HCT116 (cell line): ENCODE data around the gene RAN. TPM values are rescaled to one million over a fixed set of nuclear protein-coding genes. Genes with fewer than 3 reads are reported as not detected.
"Not testable (repeated sequence)": the region's sequence is repeated elsewhere in the genome, so short reads cannot be mapped to it uniquely, and the experiment has no call there.

Experiments
- ATAC-seq: fragments of 200-7000 bp; cut with Tn5 transposase; 2 replicates; pipeline ENCODE4 v1.9.1; 2020; ENCODE audit warnings: mild to moderate bottlenecking, moderate library complexity
- BruUV-seq: library from RNA; stranded (reverse); fragments of 400-500 nt; replicated peaks from 2 replicates; lab custom pipeline; 2021; lab: Mats Ljungman, UMichigan
- CTCF ChIA-PET: fragments of 300-600 bp; sonication (Branson Sonifier 250); formaldehyde crosslinking; loops from one replicate; lab custom pipeline; 2021; ENCODE audit warnings: antibody characterized with exemption; lab: Charles Lee
- POLR2A ChIA-PET: fragments of 300-600, 350-600 bp; sonication (Branson Sonifier 250); formaldehyde crosslinking; loops from one replicate; lab custom pipeline; 2021; ENCODE audit warnings: antibody characterized with exemption; lab: Charles Lee
- RAD21 ChIA-PET, 2 experiments: fragments of 300-600 bp; sonication (Branson Sonifier 250); formaldehyde crosslinking; loops; one replicate each; lab custom pipeline; 2023; ENCODE audit warnings: low total read pairs in 2 of 2; ENCODE audit not compliant: uncharacterized antibody in 2 of 2, unreplicated experiment in 2 of 2, low non-redundant PET in 1 of 2; lab: Charles Lee
- DNase-seq: peaks from one replicate; pipeline ENCODE4 v3.0.0-alpha.2; 2010; ENCODE audit warnings: low read depth, low spot score
- H2AFZ ChIP-seq: fragments of 200-600 bp; shearing (Covaris generic), sonication (generic); 2 replicates; pipeline ENCODE4 v1.6.1; 2017; ENCODE audit warnings: low read depth, mixed run types, mixed read lengths, antibody characterized with exemption, low read length; ENCODE audit not compliant: poor library complexity, severe bottlenecking
- H3K27ac ChIP-seq: 2 replicates; pipeline ENCODE4 v1.5.1; 2012; ENCODE audit warnings: low read depth, low read length
- H3K27me3 ChIP-seq: fragments of 200-600 bp; sonication (generic); 2 replicates; pipeline ENCODE4 v1.6.1; 2016; ENCODE audit warnings: mixed run types, low read length, mixed read lengths; ENCODE audit not compliant: insufficient read depth
- H3K36me3 ChIP-seq, 2 experiments: fragments of 200-500 bp in 1 of 2; fragments of 200-600 bp in 1 of 2; sonication (Bioruptor generic) in 1 of 2; sonication (generic) in 1 of 2; 2 replicates each; pipeline versions ENCODE4 v1.5.1 to v1.6.1; 2014 to 2016; ENCODE audit warnings: low read length in 2 of 2, inconsistent platforms in 1 of 2, mixed read lengths in 1 of 2, mixed run types in 1 of 2; ENCODE audit not compliant: insufficient read depth in 2 of 2, control insufficient read depth in 1 of 2
- H3K4me1 ChIP-seq, 2 experiments: fragments of 200-600 bp in 1 of 2; sonication (generic) in 1 of 2; 2 replicates each; pipeline versions ENCODE4 v1.5.1 to v1.6.1; 2012 to 2017; ENCODE audit warnings: low read length in 2 of 2, inconsistent platforms in 1 of 2, mild to moderate bottlenecking in 1 of 2, mixed read lengths in 1 of 2, mixed run types in 1 of 2, moderate library complexity in 1 of 2; ENCODE audit not compliant: insufficient read depth in 2 of 2, control insufficient read depth in 1 of 2
- H3K4me2 ChIP-seq: fragments of 200-600 bp; sonication (generic); 2 replicates; pipeline ENCODE4 v1.6.1; 2017; ENCODE audit warnings: mixed run types, low read length, mixed read lengths
- H3K4me3 ChIP-seq, 2 experiments: fragments of 200-600 bp in 1 of 2; sonication (generic) in 1 of 2; replicated peaks in 1 of 2; 2 replicates each; pipeline ENCODE4 v1.5.1; 2011 to 2016; ENCODE audit warnings: low read length in 2 of 2, control low read depth in 1 of 2, low read depth in 1 of 2, mild to moderate bottlenecking in 1 of 2, mixed read lengths in 1 of 2, mixed run types in 1 of 2
- H3K79me2 ChIP-seq: fragments of 200-600 bp; sonication (generic); 2 replicates; pipeline ENCODE4 v1.6.1; 2017; ENCODE audit warnings: mild to moderate bottlenecking, mixed run types, low read length, moderate library complexity, mixed read lengths; ENCODE audit not compliant: insufficient read depth
- H3K9ac ChIP-seq: fragments of 200-600 bp; sonication (generic); 2 replicates; pipeline ENCODE4 v1.6.1; 2016; ENCODE audit warnings: low read length, mixed read lengths
- H3K9me2 ChIP-seq: fragments of 200-600 bp; sonication (generic), shearing (Covaris generic); 2 replicates; pipeline ENCODE4 v1.6.1; 2017; ENCODE audit warnings: mixed run types, mild to moderate bottlenecking, moderate library complexity; ENCODE audit not compliant: insufficient read depth
- H3K9me3 ChIP-seq, 2 experiments: fragments of 200-500 bp in 1 of 2; fragments of 200-600 bp in 1 of 2; sonication (Bioruptor generic) in 1 of 2; sonication (generic) in 1 of 2; 2 replicates each; pipeline ENCODE4 v1.6.1; 2014 to 2017; ENCODE audit warnings: low read length in 2 of 2, mixed read lengths in 2 of 2, inconsistent platforms in 1 of 2, low read depth in 1 of 2, mild to moderate bottlenecking in 1 of 2, mixed run types in 1 of 2, moderate library complexity in 1 of 2; ENCODE audit not compliant: control insufficient read depth in 1 of 2, insufficient read depth in 1 of 2
- H4K20me1 ChIP-seq: fragments of 200-600 bp; sonication (generic), shearing (Covaris generic); 2 replicates; pipeline ENCODE4 v1.6.1; 2017; ENCODE audit warnings: mixed run types, mild to moderate bottlenecking, moderate library complexity; ENCODE audit not compliant: insufficient read depth
- CEBPB ChIP-seq: IDR thresholded peaks from 2 replicates; pipeline ENCODE4 v1.6.1; 2012; ENCODE audit warnings: low read depth
- ELF1 ChIP-seq: IDR thresholded peaks from 2 replicates; pipeline ENCODE4 v1.6.1; 2012; ENCODE audit warnings: low read depth, borderline replicate concordance
- EZH2 ChIP-seq: fragments of 200-600 bp; sonication (generic); IDR thresholded peaks from 2 replicates; pipeline ENCODE4 v1.6.1; 2017; ENCODE audit warnings: antibody characterized with exemption, mixed run types
- EZH2phosphoT487 ChIP-seq: fragments of 200-600 bp; IDR thresholded peaks from 2 replicates; pipeline ENCODE4 v1.6.1; 2018; ENCODE audit warnings: antibody characterized with exemption, borderline replicate concordance
- JUND ChIP-seq: IDR thresholded peaks from 2 replicates; pipeline ENCODE4 v1.6.1; 2012
- POLR2A ChIP-seq: IDR thresholded peaks from 2 replicates; pipeline ENCODE4 v1.7.0; 2011; ENCODE audit warnings: borderline replicate concordance; ENCODE audit not compliant: insufficient read depth, insufficient read length; ENCODE audit errors: extremely low read depth
- RAD21 ChIP-seq: IDR thresholded peaks from 2 replicates; pipeline ENCODE4 v1.6.1; 2012; ENCODE audit warnings: low read depth, mild to moderate bottlenecking
- SP1 ChIP-seq: IDR thresholded peaks from 2 replicates; pipeline ENCODE4 v1.6.1; 2012; ENCODE audit warnings: low read depth
- SRF ChIP-seq: IDR thresholded peaks from 2 replicates; pipeline ENCODE4 v1.6.1; 2012; ENCODE audit warnings: low read depth
- TCF7L2 ChIP-seq: IDR thresholded peaks from 2 replicates; pipeline ENCODE4 v1.7.0; 2011; ENCODE audit warnings: borderline replicate concordance, inconsistent platforms; ENCODE audit not compliant: insufficient read depth, insufficient read length; ENCODE audit errors: extremely low read depth
- ZFX ChIP-seq: fragments of 450-650 bp; IDR thresholded peaks from 2 replicates; pipeline ENCODE4 v1.6.1; 2017
- intact Hi-C: fragments of 100-400 bp; cut with micrococcal nuclease; formaldehyde crosslinking; loops from 2 replicates; pipeline ENCODE4 v1.10.0; 2022
- total RNA-seq: library from RNA; stranded (reverse); gene quantifications from one replicate; pipeline ENCODE4 v1.2.1, GENCODE V29; 2021; ENCODE audit not compliant: unreplicated experiment
- TF ChIP-seq, protein P1 (sequence below): IDR thresholded peaks from 2 replicates; pipeline ENCODE4 v1.6.1; 2012; ENCODE audit warnings: low read depth
- TF ChIP-seq, protein P2 (sequence below): IDR thresholded peaks from 2 replicates; pipeline ENCODE4 v1.6.1; 2011; ENCODE audit warnings: mild to moderate bottlenecking, low read length, moderate library complexity; ENCODE audit not compliant: insufficient replicate concordance; ENCODE audit errors: extremely low read depth
- TF ChIP-seq, protein P3 (sequence below), 3 experiments: fragments of 200-600 bp in 1 of 3; sonication (generic) in 1 of 3; IDR thresholded peaks in 2 of 3; conservative IDR thresholded peaks in 1 of 3; 2 replicates each; pipeline ENCODE4 v1.5.1; 2012 to 2017; ENCODE audit warnings: low read depth in 2 of 3, low read length in 2 of 3, antibody characterized with exemption in 1 of 3, borderline replicate concordance in 1 of 3, control low read depth in 1 of 3, mild to moderate bottlenecking in 1 of 3, mixed read lengths in 1 of 3, mixed run types in 1 of 3, moderate library complexity in 1 of 3; ENCODE audit not compliant: insufficient read depth in 1 of 3
- TF ChIP-seq, protein P4 (sequence below): IDR thresholded peaks from 2 replicates; pipeline ENCODE4 v1.6.1; 2012

The RAN gene
- total RNA-seq, 1 experiment from 2014 or later = 1,420 TPM

DNA sequence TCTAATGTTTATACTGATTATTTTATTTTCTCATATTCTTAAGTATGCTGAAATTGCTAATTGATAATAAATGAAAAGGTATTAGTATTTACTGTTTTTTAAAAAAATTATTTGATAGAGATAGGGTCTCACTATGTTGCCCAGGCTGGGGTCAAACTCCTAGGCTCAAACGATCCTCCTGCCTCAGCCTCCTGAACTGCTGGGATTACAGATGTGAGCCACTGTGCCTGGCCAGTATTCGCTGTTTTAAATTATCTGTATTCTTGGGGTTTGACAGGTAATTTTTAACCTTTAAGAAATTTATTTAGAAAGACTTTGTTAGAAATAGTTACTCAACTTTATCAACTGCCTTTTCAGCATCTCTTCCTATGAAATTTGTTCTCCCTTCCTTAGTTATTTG is 32.2 kb downstream of the RAN start:
- Histone ChIP-seq H3K27ac (no peak overlapping the region), H4K20me1 (no peaks in the 10 kb centered on the region), H2AFZ (no peak overlapping the region), H3K9me2 (no peaks in the 10 kb centered on the region), H3K9ac (no peak overlapping the region), H3K4me2 (no peak overlapping the region), H3K79me2 (no peaks in the 10 kb centered on the region), H3K36me3 (no peaks in the 10 kb centered on the region), H3K4me3 (no peak overlapping the region), H3K27me3 (no peaks in the 10 kb centered on the region), H3K9me3 (no peaks in the 10 kb centered on the region), H3K4me1 (no peaks in the 10 kb centered on the region)
- BruUV-seq = no TSS peak
- ChIA-PET CTCF (no interaction called here), RAD21 (no interaction called here), POLR2A (no interaction called here)
- ATAC-seq (no peak), DNase-seq (no peak)
- intact Hi-C loops = no loop called here
- TF ChIP-seq, protein P1, sequence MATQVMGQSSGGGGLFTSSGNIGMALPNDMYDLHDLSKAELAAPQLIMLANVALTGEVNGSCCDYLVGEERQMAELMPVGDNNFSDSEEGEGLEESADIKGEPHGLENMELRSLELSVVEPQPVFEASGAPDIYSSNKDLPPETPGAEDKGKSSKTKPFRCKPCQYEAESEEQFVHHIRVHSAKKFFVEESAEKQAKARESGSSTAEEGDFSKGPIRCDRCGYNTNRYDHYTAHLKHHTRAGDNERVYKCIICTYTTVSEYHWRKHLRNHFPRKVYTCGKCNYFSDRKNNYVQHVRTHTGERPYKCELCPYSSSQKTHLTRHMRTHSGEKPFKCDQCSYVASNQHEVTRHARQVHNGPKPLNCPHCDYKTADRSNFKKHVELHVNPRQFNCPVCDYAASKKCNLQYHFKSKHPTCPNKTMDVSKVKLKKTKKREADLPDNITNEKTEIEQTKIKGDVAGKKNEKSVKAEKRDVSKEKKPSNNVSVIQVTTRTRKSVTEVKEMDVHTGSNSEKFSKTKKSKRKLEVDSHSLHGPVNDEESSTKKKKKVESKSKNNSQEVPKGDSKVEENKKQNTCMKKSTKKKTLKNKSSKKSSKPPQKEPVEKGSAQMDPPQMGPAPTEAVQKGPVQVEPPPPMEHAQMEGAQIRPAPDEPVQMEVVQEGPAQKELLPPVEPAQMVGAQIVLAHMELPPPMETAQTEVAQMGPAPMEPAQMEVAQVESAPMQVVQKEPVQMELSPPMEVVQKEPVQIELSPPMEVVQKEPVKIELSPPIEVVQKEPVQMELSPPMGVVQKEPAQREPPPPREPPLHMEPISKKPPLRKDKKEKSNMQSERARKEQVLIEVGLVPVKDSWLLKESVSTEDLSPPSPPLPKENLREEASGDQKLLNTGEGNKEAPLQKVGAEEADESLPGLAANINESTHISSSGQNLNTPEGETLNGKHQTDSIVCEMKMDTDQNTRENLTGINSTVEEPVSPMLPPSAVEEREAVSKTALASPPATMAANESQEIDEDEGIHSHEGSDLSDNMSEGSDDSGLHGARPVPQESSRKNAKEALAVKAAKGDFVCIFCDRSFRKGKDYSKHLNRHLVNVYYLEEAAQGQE = no peak
- TF ChIP-seq EZH2 = no peak
- TF ChIP-seq, protein P2, sequence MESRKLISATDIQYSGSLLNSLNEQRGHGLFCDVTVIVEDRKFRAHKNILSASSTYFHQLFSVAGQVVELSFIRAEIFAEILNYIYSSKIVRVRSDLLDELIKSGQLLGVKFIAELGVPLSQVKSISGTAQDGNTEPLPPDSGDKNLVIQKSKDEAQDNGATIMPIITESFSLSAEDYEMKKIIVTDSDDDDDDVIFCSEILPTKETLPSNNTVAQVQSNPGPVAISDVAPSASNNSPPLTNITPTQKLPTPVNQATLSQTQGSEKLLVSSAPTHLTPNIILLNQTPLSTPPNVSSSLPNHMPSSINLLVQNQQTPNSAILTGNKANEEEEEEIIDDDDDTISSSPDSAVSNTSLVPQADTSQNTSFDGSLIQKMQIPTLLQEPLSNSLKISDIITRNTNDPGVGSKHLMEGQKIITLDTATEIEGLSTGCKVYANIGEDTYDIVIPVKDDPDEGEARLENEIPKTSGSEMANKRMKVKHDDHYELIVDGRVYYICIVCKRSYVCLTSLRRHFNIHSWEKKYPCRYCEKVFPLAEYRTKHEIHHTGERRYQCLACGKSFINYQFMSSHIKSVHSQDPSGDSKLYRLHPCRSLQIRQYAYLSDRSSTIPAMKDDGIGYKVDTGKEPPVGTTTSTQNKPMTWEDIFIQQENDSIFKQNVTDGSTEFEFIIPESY = no peak
- TF ChIP-seq, protein P3, sequence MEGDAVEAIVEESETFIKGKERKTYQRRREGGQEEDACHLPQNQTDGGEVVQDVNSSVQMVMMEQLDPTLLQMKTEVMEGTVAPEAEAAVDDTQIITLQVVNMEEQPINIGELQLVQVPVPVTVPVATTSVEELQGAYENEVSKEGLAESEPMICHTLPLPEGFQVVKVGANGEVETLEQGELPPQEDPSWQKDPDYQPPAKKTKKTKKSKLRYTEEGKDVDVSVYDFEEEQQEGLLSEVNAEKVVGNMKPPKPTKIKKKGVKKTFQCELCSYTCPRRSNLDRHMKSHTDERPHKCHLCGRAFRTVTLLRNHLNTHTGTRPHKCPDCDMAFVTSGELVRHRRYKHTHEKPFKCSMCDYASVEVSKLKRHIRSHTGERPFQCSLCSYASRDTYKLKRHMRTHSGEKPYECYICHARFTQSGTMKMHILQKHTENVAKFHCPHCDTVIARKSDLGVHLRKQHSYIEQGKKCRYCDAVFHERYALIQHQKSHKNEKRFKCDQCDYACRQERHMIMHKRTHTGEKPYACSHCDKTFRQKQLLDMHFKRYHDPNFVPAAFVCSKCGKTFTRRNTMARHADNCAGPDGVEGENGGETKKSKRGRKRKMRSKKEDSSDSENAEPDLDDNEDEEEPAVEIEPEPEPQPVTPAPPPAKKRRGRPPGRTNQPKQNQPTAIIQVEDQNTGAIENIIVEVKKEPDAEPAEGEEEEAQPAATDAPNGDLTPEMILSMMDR (IDR thresholded peaks at IDR 0.05 in 2 of 3, conservative IDR thresholded peaks at IDR 0.05 in 1 of 3; ENCODE audit: borderline replicate concordance in 1 of 3, insufficient read depth in 1 of 3, low read depth in 2 of 3, low read length in 2 of 3) = no peak
- no peak for TF ChIP-seq SRF
- no peak for TF ChIP-seq SP1
- TF ChIP-seq JUND = no peak
- TF ChIP-seq RAD21 = no peak
- TF ChIP-seq POLR2A = no peak
- TF ChIP-seq TCF7L2 = no peak
- no peak for TF ChIP-seq CEBPB
- TF ChIP-seq EZH2phosphoT487 = no peak
- TF ChIP-seq ZFX = no peak
- TF ChIP-seq, protein P4, sequence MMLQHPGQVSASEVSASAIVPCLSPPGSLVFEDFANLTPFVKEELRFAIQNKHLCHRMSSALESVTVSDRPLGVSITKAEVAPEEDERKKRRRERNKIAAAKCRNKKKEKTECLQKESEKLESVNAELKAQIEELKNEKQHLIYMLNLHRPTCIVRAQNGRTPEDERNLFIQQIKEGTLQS = no peak
- no peak for TF ChIP-seq ELF1

DNA sequence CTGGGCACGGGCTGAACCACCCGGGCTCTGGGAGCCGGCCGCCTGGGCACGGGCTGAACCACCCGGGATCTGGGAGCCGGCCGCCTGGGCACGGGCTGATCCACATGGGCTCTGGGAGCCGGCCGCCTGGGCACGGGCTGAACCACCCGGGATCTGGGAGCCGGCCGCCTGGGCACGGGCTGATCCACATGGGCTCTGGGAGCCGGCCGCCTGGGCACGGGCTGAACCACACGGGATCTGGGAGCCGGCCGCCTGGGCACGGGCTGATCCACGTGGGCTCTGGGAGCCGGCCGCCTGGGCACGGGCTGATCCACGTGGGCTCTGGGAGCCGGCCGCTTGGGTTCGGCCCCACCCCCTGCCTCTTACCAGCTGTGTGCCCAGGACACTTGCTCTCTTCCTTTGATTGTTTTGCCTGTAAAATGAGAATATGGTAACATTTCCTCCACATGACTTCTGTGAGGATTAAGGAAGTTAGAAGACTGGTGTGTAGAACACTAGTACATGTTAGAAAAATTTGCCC is 33.1 kb downstream of the RAN start:
- H3K9me2 ChIP-seq, H3K4me1 ChIP-seq, H3K79me2 ChIP-seq, RAD21 ChIA-PET, H3K4me2 ChIP-seq, H2AFZ ChIP-seq, BruUV-seq, ATAC-seq, H3K36me3 ChIP-seq, H4K20me1 ChIP-seq, POLR2A ChIA-PET, DNase-seq, H3K9me3 ChIP-seq, H3K4me3 ChIP-seq, H3K27ac ChIP-seq, H3K27me3 ChIP-seq, CTCF ChIA-PET, intact Hi-C loops, H3K9ac ChIP-seq: not testable (repeated sequence)
